HG02884 (cell line): Measurements from ENCODE around the gene TADA2B.

Experiments
- ATAC-seq: cut with Tn5 transposase; IDR thresholded peaks from one replicate; pipeline ENCODE4 v1.9.1; 2021; ENCODE audit warnings: mild to moderate bottlenecking, moderate library complexity; ENCODE audit not compliant: unreplicated experiment

TADA2B gene

DNA sequence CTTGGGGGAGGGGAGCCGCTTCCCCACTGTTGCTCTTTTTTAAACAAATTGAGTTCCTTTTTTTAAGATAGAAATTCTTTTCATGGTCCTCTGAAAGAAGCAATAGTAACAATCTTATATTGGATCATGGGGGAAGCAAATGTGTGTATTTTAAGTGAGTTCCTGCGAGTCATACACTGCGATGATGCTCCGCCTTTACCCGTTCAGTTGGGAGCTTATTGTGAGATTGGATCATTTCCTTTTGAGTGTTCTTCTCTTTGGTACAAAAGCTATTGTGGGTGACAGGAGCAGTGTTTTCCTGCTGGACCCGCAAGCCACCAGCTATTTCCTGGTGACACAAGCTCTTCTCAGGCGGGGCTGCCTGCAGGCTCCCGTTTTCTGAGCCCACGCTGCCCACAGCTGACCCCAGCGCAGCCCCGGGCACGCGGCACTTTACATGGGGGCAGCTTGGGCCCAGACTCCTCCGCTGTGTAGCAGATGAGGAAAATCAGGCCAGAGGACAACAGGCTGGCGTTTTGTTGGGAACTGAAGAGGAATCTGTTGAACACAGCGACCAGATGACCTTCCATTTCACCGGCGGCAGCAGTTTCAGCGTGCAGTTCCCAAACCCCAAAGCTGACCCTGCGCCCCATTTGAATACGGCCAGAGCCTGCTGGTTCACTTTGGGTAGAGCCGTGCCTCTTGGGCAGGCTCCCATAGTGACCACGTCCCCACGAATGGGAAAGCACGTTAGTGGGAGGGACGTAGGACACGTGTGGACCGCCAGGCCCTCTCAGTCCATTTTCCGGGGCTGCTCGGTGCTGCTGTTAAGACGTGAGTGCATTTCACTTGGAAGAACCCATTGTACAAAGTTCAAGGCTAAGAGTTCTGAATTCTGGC, 12.2 kb downstream of the TADA2B start:
- ATAC-seq = no peak

DNA sequence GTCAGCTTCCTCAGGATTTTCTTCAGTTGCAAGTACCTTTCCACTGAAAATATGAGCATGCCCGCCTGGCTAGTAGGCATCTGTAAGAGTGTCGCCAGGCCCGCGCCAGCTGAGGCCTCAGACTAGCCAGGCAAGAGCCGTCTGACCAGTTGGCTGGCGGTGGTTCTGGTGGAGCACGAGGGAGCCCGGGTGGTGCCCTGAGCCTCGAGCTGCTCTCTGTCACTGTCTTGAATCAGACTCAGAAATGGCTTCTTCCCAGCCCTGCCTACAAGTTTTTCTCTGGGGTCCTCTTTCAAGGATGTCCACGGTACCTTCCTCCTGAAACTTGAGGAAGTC, 12.8 kb downstream of the TADA2B start:
- ATAC-seq = no peak

DNA sequence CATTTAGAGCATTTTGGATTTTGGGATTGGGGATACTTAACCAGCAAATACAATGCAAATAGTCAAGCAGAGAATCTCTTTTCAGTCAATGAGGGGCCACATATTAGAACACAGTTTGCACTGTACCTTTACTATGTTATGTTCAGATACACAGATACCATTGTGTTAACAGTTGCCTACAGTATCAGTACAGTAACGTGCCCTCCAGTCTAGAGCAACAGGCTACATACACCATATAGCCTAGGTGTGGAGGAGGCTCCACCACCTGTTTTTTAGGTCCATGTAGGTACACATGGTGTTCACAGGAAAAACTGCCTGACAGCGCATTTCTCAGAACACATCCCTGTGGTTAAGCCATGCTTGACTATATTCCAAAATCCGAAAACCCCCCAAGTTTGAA, 15.6 kb downstream of the TADA2B start:
- ATAC-seq = no peak

DNA sequence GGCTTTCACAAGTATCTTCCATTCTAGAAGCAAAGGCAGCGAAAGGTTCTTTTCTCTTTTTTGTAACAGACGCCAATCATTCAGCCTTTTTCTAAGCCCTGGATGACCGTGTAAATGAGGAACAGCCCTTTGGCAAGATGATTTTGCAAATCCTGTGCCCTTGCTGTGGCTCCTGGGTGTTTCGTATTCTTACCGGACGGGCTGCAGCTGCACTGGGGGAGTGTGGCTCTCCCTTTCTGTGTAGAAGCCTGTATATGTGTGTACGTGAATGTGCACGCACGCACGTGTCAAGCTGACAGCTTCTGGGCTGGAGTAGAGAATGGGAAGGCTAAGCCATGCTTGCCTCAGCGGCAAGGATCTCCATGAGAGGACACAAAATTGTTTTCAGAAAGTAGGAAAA, 16.5 kb downstream of the TADA2B start:
- no peak for ATAC-seq

DNA sequence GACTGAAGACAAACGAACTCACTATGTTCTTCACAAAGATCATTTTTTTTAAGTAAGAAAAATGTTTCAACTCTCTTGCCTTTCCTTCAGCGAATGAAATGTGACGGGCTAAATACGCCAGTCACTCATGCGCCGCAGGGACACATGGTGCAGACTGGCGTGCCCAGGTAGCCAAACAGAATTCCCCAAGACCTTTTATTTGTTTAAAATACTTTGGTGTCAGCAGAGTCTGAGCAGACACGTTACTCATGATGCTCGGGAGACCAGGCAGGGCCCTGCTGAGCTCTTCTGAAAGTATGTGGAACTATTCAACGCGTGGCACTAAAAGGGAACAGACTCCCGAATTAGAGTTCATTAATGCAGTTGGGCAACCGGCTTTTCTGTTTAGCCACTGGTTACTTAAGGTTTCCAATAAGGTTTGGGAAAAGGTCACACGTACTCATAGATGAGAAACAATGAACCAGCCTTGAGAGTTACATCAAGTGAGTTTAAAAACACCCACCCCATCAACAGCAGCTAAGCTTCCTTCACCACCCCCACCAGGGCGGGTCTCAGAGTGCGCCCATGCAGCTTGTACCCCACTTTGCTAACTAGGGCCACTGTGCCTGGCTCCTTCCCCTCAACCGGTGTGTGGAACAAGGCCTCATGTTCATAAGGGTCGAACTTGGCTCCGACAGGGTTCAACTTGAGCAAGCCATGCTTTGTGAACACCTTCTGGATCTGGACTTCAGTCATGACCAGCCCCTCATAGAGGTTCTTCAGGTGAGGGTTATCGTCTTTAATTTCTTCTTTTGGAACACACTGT, 17.4 kb downstream of the TADA2B start:
- ATAC-seq = no peak

DNA sequence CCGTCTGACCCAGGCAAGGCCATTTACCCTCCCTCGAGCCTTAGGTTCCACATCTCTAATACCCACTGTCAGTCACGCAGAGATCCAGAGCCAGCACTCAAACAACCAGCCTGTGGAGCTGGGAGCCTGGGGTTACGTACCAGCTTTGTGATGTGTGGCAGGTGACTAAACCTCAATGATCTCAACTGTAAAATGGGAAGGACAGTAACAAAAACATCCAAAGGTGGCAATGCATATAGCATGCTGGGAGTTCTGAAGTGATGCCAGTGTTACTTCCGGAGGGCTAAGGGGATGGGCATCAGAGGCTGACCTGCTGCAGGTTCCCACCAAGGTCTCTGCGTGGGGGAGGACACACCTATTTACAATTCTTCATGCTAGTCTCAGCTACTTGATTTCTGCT, 18.6 kb downstream of the TADA2B start:
- no peak for ATAC-seq

DNA sequence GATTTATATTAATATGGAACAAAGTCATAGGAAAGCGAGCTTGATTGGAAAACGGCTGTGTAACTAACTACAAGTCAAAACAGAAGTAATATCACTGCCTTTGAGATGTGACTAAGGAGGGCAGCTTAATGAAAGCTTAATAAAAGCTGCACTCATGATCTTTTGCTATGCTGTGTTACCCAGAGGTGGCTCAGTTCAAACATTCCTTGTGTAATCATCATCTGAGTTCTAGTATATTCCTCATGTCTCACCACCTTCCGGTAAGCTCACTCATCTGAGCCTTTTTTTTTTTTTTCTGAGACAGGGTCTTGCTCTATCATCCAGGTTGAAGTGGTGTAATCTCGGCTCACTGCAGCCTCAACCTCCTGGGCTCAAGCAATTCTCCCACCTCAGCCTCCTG, 19.6 kb downstream of the TADA2B start:
- ATAC-seq = no peak

DNA sequence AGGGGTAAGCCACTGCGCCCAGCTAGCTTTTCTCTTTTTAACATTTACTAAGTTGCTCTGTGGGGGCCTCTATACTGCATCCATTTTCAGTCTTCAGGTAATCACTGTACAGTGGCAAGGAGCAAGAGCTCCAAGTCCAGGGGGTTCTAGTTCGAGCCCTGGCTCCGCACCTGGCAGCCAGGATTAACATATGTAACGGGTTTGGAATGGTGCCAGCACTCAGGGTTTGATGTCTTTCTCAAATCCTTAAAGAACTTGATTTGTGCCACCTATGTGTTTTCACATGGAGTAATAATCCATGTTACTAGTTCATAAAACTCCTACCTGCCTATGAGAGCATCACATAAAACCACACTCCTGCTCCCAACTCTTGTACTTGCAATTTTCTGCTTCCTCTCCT, 20.2 kb downstream of the TADA2B start:
- no peak for ATAC-seq

DNA sequence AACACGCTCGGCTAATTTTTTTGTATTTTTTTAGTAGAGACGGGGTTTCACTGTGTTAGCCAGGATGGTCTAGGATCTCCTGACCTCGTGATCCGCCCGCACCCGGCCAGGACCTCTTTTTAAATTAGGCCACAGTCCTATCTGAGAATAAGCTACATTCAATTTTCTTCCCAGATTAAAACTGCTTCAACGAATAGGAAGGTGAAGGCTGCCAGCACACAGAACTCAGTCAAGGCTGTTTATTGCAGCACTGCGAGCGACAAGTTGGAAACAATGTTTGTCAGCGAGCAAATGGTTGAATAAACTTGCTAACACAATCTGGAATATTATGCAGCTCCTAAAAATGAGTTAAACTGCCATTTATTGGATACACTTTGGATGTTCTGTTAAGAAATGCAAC, 22.8 kb downstream of the TADA2B start:
- ATAC-seq = no peak

DNA sequence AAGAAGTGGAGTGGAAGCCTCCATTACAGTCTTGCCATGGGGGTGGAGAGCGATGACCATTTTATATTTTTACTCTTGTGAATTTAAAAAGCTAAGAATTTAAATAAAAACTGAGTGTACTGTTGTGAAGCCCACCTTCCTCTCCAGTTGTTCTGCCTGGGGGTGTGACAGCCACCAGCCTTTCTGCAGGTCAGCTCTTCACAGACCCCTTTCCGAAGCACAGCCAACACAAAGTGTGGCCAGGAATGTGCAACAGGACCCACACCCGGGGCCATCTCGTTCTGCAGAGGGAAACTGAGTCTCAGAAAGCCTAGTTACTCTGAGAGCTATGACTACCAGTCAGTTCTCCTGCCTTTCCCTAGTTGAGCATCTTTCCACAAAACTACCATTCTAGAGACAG, 23.3 kb downstream of the TADA2B start:
- no peak for ATAC-seq

DNA sequence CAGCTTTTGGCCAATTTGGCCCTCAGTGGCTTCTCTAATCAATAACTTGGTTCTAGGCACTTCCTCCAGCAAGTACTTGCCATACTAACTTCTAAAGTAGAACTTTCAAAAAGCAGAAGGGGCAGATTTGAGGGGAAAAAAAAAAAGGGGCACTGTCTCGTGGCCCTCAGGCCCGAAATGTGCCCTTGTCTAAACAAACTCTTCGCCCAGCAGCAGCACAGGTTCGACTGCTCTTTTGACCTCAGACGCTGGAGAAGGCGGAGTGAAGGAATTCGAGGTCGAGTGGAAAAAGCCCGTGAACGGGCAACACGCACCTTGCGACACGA, 23.9 kb downstream of the TADA2B start:
- no peak for ATAC-seq

DNA sequence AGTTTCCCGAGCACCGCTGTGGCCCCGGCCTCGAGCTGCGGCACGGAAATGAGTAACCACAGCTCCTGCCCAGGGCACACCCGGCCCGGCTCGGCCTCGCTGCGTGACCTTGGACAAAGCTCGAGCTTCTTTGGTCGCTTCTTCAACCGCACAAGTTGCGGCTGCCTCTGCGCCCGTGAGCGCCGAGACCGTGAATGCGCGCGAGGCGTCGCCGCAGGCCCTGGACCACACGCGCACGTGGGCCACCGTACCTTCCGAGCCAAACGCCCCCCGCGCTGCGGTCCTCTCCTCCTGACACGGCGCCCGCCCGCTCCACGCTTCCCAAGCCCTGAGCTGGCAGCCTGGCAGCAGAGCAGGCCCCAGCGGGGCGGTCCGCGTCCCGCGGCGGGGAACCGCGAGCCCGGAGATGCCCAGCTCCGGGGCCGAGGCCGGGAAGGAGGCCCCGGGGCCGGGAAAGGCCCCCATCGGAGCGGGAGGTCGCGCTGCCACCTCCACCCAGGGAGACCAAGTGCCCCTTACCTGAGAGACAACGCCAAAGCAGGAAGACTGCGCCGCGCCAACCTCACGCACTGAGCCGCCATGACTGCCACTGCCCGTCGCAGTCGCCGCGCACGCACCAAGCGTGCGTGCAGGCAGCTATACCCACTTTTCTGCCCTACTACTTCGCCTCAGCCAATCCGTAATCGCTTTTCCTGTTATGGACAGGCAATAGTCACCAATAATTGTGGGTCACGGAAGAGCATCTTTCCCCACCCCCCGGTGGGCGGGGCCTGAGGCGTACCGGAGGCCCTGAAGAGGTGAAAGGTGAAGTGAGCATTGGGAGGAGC, 24.5 kb downstream of the TADA2B start, which contains the start of gene GRPEL1:
TSS of gene GRPEL1 (minus strand) at position 613 of the 827 bp plus-strand sequence. CDS start at position 581, 32 bp downstream.
- peak; percentile 73 for ATAC-seq

DNA sequence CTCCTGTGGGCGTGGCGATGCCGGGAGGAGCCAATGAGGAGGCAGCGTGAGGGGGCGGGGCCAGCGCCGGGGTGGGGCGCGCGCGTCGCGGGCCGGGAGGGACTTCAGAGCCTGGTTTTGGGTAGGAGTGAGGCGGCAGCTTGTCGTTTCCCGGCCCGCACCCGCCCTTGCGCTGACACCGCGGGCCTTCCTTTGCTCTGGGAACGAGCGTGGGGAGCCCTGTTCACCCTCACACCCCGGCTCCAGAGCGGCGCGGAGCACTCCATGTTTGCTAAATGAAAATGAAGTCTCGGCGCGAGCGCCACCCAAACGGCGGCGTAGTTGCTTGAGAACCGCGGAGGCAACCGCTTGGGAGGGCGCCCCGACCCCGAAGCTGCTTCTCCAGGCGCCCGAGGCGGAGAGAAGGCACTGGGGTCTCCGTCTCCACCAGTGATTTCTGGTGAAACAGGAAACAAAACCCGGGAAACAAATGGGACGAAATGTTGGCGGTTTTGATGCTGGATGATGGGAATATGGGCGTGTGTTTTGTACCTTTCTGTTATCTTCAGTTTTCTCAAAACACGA, 25.2 kb downstream of the TADA2B start:
- peak; percentile 22 for ATAC-seq

DNA sequence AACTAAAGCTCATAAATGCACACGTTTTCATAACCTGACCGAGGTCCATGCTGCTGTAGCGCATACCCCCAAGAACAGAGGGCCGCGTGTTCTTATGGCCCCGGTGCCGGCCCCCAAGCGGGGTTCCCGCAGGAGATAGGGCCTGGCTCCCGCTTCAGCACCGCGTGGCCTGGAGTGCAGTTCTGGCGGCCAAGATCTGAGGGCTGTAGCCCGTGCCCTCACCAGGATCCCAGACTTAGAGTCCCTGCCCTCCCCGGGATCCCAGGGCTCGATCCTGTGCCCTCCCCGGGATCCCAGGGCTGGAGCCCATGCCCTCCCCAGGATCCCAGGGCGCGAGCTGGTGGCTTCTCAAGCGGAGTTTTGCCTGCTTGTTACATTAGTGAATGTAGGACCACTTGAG, 25.7 kb downstream of the TADA2B start:
- no peak for ATAC-seq

DNA sequence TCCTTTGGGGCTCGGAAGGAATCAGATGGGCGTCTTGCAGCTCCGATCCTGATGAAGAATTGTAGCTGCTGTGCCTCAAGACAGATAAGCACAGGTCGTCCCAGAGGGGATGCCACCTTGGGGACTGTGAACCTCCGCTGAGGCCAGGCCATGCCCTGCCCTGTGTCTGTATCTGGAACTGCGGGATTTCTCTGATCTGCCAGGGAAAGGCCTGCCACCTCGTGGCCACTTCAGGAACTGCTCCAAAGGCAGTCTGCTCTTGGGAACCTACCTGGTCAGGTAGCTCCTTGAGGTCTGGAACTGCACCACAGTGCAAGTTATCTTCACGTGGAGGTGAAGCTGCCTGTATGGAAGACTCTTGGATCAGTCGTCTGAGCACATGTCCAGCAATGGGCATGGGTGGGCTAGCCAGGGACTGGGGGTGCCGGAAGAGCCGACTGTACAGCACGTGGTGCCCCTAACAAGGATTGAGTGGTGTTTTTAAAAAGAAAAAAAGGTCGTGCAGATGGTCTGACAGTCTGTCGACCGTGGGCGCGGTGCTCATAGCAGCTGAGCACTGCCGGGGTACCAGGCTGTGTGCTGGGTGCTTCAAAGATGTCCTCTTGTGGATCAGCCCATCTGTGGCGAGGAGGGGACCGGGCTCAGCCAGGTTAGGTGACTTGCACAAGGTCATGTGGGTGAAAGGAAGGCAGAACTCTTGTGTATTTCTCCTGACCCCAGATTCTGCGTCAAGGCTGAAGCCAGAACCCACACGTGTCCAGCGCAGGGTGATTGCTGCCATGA, 27.7 kb downstream of the TADA2B start:
- ATAC-seq = peak; percentile 28

DNA sequence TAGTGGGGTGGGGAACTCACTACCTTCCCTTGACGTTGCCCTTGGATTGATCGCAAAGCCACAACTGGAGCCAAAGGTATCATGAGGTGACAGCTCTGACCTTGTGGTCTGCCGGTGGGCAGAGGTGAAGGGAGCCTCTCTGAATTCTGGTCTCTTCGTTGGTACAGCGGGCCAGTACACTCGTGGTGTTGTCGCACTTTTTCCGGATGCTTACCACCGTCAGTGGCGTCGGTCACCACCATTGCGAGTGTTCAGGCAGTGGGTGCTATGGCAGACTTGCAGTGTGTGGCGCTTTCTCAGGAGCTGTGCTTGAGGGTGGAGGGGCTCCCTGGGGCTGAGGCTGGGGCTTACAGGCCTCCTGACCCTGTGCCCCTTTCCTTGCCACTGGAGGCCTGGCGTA, 29.9 kb downstream of the TADA2B start:
- ATAC-seq = no peak

DNA sequence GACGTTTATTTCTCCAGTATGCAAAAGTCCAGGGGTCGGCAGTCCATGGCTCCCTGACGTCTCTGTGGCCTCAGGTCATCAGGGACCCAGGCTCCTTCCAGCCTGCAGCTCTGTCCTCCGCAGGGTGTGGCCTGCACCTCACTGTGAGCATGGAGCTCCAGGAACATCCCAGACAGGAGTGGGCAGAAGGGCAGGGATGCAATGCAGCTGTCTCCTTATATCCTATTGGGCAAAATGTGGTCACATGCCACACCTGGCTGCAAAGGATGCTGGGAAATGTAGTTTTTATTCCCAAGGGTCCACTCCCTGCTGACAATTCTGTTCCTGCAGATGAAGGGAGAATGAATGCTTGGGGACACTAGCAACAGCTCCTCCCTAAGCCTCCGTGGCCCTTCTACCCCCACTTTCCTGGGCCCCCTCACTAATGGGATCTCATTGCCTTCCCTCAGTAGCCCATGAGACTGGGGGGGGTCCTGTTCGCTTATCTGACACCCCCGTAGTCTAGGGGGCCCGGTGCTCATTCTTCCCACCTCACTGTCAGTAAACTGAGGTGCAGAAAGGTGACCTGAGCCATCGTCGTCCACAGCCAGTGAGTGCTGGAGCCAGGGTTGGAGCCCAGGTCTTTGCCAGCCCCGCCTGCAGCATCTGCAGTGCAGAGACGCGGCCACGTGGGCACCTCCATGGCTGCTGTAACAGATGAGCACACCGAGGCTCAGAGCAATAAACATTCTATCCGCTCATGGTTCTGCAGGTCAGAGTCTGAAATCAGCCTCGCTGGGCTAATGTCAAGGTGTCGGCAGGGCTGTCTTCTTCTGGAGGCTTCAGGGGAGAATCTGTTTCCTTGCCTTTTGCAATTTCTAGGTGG, 30.6 kb downstream of the TADA2B start:
- ATAC-seq = peak; percentile 39

DNA sequence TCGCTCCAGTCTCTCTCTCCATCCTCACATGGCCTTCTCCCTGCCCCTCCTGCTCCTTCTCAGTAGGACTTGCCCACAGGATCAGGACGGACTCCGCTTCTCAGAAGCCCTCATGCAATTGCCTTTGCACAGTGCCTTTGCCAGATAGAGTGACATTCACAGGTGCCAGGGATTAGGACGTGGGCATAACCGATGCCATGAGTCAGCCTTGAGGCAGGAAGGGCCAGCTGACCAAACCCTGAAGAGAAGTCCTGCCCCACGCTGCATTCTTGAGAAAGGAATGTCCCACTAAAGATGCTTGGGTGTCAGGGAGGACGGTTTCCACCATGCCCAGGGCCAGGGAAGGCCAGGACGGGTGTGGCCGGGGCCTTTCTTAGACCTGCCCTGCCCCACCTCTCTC, 31.3 kb downstream of the TADA2B start:
- ATAC-seq = no peak

DNA sequence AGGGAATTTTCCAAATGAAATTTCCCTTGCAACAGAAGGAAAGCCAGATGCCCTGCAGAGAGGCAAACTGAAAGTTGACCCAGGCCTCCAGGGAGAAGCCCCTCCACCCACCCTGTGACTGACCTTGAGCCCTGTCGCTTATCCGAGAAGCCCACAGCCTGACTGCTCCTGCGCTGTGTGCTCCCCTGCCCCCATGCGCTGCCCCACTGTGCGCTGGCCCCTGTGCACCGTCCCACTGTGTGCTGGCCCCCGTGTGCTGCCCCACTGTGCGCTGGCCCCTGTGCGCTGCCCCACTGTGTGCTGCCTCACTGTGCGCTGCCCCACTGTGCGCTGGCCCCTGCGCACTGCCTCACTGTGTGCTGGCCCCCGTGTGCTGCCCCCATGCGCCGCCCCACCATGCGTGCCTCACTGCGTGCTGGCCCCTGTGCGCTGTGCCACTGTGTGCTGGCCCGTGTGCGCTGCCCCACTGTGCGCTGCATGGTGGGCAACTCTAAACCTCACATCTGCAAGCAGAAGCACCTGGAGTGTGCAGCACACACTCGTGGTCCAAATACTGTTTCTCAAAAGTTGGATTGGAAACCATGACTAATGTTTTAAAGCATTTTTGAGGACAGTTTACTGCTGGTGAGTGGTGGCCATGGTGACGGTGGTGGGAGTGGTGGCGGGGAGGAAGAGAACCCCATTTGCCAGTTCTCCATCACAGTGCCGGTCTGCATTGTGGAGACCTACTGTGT, 33.0 kb downstream of the TADA2B start:
- ATAC-seq = no peak
